HCT116 (cell line): Measurements from ENCODE around the gene SPI1.

Source experiments
- CBX3 ChIP-seq: IDR thresholded peaks from 2 replicates; pipeline ENCODE4 v1.6.1; 2012; ENCODE audit warnings: low read depth
- CEBPB ChIP-seq: IDR thresholded peaks from 2 replicates; pipeline ENCODE4 v1.6.1; 2012; ENCODE audit warnings: low read depth
- EZH2 ChIP-seq: fragments of 200-600 bp; sonication (generic); IDR thresholded peaks from 2 replicates; pipeline ENCODE4 v1.6.1; 2017; ENCODE audit warnings: antibody characterized with exemption, mixed run types
- POLR2A ChIP-seq: IDR thresholded peaks from 2 replicates; pipeline ENCODE4 v1.7.0; 2011; ENCODE audit warnings: borderline replicate concordance; ENCODE audit not compliant: insufficient read depth, insufficient read length; ENCODE audit errors: extremely low read depth
- POLR2AphosphoS5 ChIP-seq: IDR thresholded peaks from 2 replicates; pipeline ENCODE4 v1.6.1; 2011; ENCODE audit warnings: mild to moderate bottlenecking, low read depth, low read length, moderate library complexity
- RAD21 ChIP-seq: IDR thresholded peaks from 2 replicates; pipeline ENCODE4 v1.6.1; 2012; ENCODE audit warnings: low read depth, mild to moderate bottlenecking
- SIN3A ChIP-seq: IDR thresholded peaks from 2 replicates; pipeline ENCODE4 v1.6.1; 2012; ENCODE audit warnings: low read depth
- SP1 ChIP-seq: IDR thresholded peaks from 2 replicates; pipeline ENCODE4 v1.6.1; 2012; ENCODE audit warnings: low read depth
- SRF ChIP-seq: IDR thresholded peaks from 2 replicates; pipeline ENCODE4 v1.6.1; 2012; ENCODE audit warnings: low read depth
- YY1 ChIP-seq: IDR thresholded peaks from 2 replicates; pipeline ENCODE4 v1.6.1; 2011; ENCODE audit warnings: low read length, low read depth, moderate library complexity, mild to moderate bottlenecking; ENCODE audit not compliant: insufficient replicate concordance; ENCODE audit errors: extremely low read depth
- TF ChIP-seq, protein P1 (sequence below), 3 experiments: fragments of 200-600 bp in 1 of 3; sonication (generic) in 1 of 3; IDR thresholded peaks in 2 of 3; conservative IDR thresholded peaks in 1 of 3; 2 replicates each; pipeline ENCODE4 v1.5.1; 2012 to 2017; ENCODE audit warnings: low read depth in 2 of 3, low read length in 2 of 3, antibody characterized with exemption in 1 of 3, borderline replicate concordance in 1 of 3, control low read depth in 1 of 3, mild to moderate bottlenecking in 1 of 3, mixed read lengths in 1 of 3, mixed run types in 1 of 3, moderate library complexity in 1 of 3; ENCODE audit not compliant: insufficient read depth in 1 of 3
- TF ChIP-seq, protein P2 (sequence below): IDR thresholded peaks from 2 replicates; pipeline ENCODE4 v1.6.1; 2012
- TF ChIP-seq, protein P3 (sequence below): IDR thresholded peaks from 2 replicates; pipeline ENCODE4 v1.6.1; 2012
- TF ChIP-seq, protein P4 (sequence below): IDR thresholded peaks from 2 replicates; pipeline ENCODE4 v1.6.1; 2012; ENCODE audit warnings: low read depth

DNA sequence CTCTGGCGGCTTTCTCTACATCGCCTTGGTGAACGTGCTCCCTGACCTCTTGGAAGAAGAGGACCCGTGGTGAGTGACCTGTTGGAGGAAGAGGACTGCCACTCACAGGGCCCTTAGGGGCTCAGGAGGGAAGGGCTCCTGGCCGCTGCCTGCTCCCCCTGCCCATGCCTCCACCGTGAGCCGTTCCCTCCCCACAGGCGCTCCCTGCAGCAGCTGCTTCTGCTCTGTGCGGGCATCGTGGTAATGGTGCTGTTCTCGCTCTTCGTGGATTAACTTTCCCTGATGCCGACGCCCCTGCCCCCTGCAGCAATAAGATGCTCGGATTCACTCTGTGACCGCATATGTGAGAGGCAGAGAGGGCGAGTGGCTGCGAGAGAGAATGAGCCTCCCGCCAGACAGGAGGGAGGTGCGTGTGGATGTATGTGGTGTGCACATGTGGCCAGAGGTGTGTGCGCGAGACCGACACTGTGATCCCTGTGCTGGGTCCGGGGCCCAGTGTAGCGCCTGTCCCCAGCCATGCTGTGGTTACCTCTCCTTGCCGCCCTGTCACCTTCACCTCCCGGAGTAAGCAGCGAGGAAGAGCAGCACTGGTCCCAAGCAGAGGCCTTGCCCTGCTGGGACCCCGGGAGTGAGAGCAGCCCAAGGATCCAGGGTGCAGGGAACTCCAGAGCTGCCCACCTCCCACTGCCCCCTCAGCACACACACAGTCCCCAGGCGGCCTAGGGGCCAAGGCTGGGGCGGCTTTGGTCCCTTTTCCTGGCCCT is 36.9 kb upstream of the SPI1 start:
- TF ChIP-seq, protein P1, sequence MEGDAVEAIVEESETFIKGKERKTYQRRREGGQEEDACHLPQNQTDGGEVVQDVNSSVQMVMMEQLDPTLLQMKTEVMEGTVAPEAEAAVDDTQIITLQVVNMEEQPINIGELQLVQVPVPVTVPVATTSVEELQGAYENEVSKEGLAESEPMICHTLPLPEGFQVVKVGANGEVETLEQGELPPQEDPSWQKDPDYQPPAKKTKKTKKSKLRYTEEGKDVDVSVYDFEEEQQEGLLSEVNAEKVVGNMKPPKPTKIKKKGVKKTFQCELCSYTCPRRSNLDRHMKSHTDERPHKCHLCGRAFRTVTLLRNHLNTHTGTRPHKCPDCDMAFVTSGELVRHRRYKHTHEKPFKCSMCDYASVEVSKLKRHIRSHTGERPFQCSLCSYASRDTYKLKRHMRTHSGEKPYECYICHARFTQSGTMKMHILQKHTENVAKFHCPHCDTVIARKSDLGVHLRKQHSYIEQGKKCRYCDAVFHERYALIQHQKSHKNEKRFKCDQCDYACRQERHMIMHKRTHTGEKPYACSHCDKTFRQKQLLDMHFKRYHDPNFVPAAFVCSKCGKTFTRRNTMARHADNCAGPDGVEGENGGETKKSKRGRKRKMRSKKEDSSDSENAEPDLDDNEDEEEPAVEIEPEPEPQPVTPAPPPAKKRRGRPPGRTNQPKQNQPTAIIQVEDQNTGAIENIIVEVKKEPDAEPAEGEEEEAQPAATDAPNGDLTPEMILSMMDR (IDR thresholded peaks at IDR 0.05 in 2 of 3, conservative IDR thresholded peaks at IDR 0.05 in 1 of 3; ENCODE audit: borderline replicate concordance in 1 of 3, insufficient read depth in 1 of 3, low read depth in 2 of 3, low read length in 2 of 3) = no peak
- TF ChIP-seq CEBPB = no peak
- no peak for TF ChIP-seq POLR2A
- TF ChIP-seq, protein P2, sequence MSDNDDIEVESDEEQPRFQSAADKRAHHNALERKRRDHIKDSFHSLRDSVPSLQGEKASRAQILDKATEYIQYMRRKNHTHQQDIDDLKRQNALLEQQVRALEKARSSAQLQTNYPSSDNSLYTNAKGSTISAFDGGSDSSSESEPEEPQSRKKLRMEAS = no peak
- TF ChIP-seq SRF = no peak
- TF ChIP-seq, protein P3, sequence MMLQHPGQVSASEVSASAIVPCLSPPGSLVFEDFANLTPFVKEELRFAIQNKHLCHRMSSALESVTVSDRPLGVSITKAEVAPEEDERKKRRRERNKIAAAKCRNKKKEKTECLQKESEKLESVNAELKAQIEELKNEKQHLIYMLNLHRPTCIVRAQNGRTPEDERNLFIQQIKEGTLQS = no peak
- TF ChIP-seq EZH2 = no peak
- TF ChIP-seq POLR2AphosphoS5 = no peak
- no peak for TF ChIP-seq YY1
- no peak for TF ChIP-seq RAD21
- TF ChIP-seq, protein P4, sequence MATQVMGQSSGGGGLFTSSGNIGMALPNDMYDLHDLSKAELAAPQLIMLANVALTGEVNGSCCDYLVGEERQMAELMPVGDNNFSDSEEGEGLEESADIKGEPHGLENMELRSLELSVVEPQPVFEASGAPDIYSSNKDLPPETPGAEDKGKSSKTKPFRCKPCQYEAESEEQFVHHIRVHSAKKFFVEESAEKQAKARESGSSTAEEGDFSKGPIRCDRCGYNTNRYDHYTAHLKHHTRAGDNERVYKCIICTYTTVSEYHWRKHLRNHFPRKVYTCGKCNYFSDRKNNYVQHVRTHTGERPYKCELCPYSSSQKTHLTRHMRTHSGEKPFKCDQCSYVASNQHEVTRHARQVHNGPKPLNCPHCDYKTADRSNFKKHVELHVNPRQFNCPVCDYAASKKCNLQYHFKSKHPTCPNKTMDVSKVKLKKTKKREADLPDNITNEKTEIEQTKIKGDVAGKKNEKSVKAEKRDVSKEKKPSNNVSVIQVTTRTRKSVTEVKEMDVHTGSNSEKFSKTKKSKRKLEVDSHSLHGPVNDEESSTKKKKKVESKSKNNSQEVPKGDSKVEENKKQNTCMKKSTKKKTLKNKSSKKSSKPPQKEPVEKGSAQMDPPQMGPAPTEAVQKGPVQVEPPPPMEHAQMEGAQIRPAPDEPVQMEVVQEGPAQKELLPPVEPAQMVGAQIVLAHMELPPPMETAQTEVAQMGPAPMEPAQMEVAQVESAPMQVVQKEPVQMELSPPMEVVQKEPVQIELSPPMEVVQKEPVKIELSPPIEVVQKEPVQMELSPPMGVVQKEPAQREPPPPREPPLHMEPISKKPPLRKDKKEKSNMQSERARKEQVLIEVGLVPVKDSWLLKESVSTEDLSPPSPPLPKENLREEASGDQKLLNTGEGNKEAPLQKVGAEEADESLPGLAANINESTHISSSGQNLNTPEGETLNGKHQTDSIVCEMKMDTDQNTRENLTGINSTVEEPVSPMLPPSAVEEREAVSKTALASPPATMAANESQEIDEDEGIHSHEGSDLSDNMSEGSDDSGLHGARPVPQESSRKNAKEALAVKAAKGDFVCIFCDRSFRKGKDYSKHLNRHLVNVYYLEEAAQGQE = no peak
- no peak for TF ChIP-seq SP1
- TF ChIP-seq SIN3A = no peak
- no peak for TF ChIP-seq CBX3
